T-helper 17 cell (primary cell): Measurements from ENCODE around the gene ATP6V0E2. TPM values are rescaled to one million over a fixed set of nuclear protein-coding genes. Genes with fewer than 3 reads are reported as not detected.

Source experiments
- ATAC-seq: fragments of 150-1000 bp; cut with Tn5 transposase; 2 replicates; pipeline ENCODE4 v1.10.0; 2021; ENCODE audit warnings: mild to moderate bottlenecking, moderate library complexity
- DNase-seq, 3 donors: peaks; one replicate each; pipeline versions ENCODE4 v3.0.0 to v3.0.0-alpha.2; 2020 to 2021
- H3K9me3 ChIP-seq: one replicate; pipeline ENCODE4 v1.7.0; 2013; ENCODE audit warnings: low read length, mild to moderate bottlenecking; ENCODE audit not compliant: control insufficient read depth, poor library complexity, severe bottlenecking
- H3K27ac Mint-ChIP-seq: one replicate; pipeline ENCODE4 v1.8.0; 2022; ENCODE audit warnings: mild to moderate bottlenecking, moderate library complexity, mixed read lengths
- H3K27me3 Mint-ChIP-seq: one replicate; pipeline ENCODE4 v1.8.0; 2022; ENCODE audit warnings: mixed read lengths
- H3K36me3 Mint-ChIP-seq: one replicate; pipeline ENCODE4 v1.8.0; 2022; ENCODE audit warnings: low read depth, mixed read lengths
- H3K4me1 Mint-ChIP-seq: one replicate; pipeline ENCODE4 v1.8.0; 2022; ENCODE audit warnings: mild to moderate bottlenecking, mixed read lengths
- H3K4me3 Mint-ChIP-seq: one replicate; pipeline ENCODE4 v1.8.0; 2022; ENCODE audit warnings: mild to moderate bottlenecking, moderate library complexity, mixed read lengths
- total RNA-seq, 4 donors: library from RNA in 2 of 4; stranded (reverse) in 2 of 4; gene quantifications; one replicate each; pipeline ENCODE4 v1.2.3 and lab custom pipeline; 2022 to 2026

The ATP6V0E2 gene
- total RNA-seq, 2 donors from 2014 or later: 29.4 to 38.5 TPM

DNA sequence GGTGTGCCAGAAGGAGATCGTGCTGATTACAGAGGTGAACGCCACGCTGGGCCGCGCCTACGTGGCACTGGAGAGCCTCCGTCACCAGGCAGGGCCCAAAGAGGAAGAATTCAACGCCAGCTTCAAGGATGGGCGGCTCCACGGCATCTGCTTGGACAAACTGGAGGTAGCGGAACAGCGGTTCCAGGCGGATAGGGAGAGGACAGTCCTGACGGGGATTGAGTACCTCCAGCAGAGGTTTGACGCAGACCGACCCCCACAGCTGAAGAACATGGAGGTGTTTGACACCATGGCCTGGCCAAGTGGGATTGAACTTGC is 12.1 kb upstream of the ATP6V0E2 start:
- no peaks in the 10 kb centered on the region for H3K27me3 Mint-ChIP-seq
- peak overlapping the region; percentile 51 for H3K27ac Mint-ChIP-seq
- peak overlapping the region; percentile 12 for H3K4me3 Mint-ChIP-seq
- no peak for DNase-seq
- no peak for ATAC-seq
- H3K4me1 Mint-ChIP-seq: peaks cover 37% of the 10 kb centered on the region
- H3K9me3 ChIP-seq: no peaks in the 10 kb centered on the region
- H3K36me3 Mint-ChIP-seq: no peaks in the 10 kb centered on the region

DNA sequence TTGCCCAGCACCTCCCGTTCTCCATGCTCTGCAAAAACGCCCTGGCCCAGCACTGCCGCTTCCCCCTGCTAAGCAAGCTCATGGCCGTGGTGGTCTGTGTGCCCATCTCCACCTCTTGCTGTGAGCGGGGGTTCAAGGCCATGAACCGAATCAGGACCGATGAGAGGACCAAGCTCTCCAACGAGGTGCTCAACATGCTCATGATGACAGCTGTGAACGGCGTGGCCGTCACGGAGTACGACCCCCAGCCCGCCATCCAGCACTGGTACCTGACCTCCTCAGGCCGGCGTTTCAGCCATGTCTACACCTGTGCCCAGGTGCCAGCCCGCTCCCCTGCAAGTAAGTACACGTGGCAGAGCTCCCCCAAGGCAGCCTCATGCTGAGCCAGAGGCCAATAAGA is 11.6 kb upstream of the ATP6V0E2 start:
- Mint-ChIP-seq H3K27me3 (no peaks in the 10 kb centered on the region), H3K27ac (peak overlapping the region; percentile 51), H3K36me3 (no peaks in the 10 kb centered on the region), H3K4me3 (no peak overlapping the region), H3K4me1 (peaks cover 37% of the 10 kb centered on the region)
- ATAC-seq (no peak), DNase-seq (no peak)
- H3K9me3 ChIP-seq: no peaks in the 10 kb centered on the region

DNA sequence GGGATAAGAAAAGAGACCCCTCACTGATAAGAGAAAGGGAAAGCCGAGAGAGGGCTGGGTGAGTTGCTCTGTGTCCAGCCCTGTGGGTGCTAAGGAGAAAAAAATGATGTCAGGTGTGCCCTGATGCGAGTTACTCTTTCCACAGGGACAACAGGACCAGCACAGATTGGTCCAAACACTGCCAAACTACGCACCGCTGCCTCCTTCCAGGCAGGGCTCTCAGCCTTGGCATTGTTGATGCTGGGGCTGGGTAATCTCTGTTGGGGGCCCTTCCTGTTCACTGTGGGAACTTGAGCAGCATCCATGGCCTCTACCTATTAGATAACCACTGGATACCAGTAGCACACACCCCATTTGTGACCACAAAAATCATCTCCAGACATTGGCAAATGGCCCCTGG is 10.3 kb upstream of the ATP6V0E2 start:
- no peaks in the 10 kb centered on the region for H3K27me3 Mint-ChIP-seq
- H3K9me3 ChIP-seq: no peaks in the 10 kb centered on the region
- no peaks in the 10 kb centered on the region for H3K36me3 Mint-ChIP-seq
- ATAC-seq (no peak), DNase-seq (no peak)
- H3K4me3 Mint-ChIP-seq: no peak overlapping the region
- H3K27ac Mint-ChIP-seq: peak overlapping the region; percentile 93
- H3K4me1 Mint-ChIP-seq: peaks cover 41% of the 10 kb centered on the region

DNA sequence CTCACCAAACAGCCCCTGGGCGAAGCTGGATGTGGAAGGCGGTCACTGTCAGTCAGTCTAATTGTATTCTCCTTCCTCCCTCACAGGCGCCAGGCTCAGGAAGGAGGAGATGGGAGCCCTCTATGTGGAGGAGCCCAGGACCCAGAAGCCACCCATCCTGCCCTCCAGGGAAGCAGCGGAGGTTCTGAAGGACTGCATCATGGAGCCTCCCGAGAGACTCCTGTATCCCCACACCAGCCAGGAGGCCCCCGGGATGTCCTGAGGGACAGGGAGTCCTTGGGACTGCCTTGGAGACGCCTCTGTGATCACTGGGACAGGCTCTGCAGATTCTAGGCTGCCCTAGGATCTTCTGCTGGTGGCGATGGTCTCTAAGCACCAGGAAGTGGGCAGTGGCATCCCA is 9.7 kb upstream of the ATP6V0E2 start:
- DNase-seq (no peak), ATAC-seq (no peak)
- no peaks in the 10 kb centered on the region for H3K9me3 ChIP-seq
- Mint-ChIP-seq H3K27ac (peak overlapping the region; percentile 93), H3K36me3 (no peaks in the 10 kb centered on the region), H3K4me3 (peak overlapping the region; percentile 52), H3K27me3 (no peaks in the 10 kb centered on the region), H3K4me1 (peaks cover 45% of the 10 kb centered on the region)

DNA sequence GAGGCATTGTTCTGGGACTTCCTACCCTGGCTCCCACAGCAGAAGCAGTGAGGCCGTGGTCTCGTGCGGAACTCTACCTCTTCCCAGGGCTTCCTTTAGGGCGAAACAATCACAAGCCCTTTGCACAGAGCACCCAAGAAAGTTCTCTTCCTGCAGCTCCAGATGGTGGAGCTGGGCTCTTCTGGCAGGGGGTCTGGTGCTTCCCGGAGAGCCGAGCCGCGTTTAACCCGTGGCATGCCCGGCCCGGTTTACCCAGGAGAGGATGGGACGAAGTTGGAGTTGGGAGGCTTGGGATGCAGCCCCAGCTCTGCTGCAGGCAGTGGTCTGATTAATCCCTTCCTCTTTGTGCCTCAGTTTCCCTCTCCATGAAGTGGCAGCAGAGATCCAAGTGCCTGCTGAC is 9.0 kb upstream of the ATP6V0E2 start:
- H3K9me3 ChIP-seq: no peaks in the 10 kb centered on the region
- Mint-ChIP-seq H3K4me3 (peak overlapping the region; percentile 52), H3K4me1 (peaks cover 47% of the 10 kb centered on the region), H3K36me3 (no peaks in the 10 kb centered on the region), H3K27ac (peak overlapping the region; percentile 93), H3K27me3 (no peaks in the 10 kb centered on the region)
- ATAC-seq (no peak), DNase-seq (no peak)

DNA sequence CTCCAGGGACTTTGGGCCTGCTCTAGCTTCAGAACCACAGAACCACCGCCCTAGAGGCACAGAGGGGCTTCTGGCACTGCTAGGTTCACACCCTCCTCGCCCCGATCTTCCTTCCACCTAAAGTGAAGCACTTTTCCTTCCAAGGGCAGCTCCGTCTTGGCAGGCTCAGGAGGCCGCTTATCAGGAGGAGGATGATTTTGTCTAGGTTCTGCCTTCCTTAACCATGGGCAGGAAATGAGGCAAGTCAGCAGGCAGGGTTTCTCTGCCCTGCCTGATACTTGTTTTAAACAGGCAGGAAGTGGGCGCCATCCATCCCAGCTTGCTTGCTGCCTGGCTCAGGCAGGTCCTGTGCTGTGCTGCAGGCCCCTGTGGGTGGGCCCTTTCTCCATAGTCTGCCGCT is 8.3 kb upstream of the ATP6V0E2 start:
- peak; percentile 80 for ATAC-seq
- H3K27ac Mint-ChIP-seq: peak overlapping the region; percentile 93
- H3K9me3 ChIP-seq: no peaks in the 10 kb centered on the region
- peak overlapping the region; percentile 55 for H3K4me3 Mint-ChIP-seq
- no peaks in the 10 kb centered on the region for H3K36me3 Mint-ChIP-seq
- no peaks in the 10 kb centered on the region for H3K27me3 Mint-ChIP-seq
- DNase-seq: peak in 2 of 3 donors; percentile 28 to 43
- H3K4me1 Mint-ChIP-seq: peaks cover 54% of the 10 kb centered on the region

DNA sequence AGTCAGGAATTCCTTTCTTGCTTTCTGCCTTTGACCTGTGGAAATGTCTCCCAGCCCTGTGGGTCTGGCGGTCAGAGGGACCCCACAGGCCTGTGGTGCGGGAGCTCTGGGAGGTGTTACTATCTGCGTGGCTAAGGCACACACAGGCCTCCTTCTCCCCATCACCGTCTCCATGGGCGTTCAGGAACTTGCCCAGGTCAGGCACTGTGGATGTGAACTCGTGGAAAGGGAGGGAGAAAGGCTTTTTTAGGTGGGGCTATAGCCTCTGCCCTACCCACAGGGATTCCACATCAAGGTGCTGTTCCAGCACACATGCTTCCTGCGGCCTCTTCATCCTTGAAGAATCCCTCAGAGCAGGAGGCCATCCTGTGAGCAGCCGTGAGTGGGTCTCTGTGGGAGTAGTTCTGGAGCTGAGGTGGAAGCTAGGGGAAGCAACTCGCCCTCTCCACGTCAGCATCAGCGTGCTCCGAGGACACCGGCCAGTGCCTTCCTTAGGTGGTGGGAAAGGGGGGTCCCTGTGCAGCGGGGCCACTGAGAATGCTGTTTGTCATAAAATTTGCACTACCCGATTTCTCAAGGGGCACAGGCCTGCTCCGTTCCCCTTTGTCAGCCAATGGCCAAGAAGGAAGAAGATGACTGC is 7.5 kb upstream of the ATP6V0E2 start:
- Mint-ChIP-seq H3K27ac (peak overlapping the region; percentile 93), H3K4me3 (peak overlapping the region; percentile 80), H3K4me1 (peaks cover 55% of the 10 kb centered on the region), H3K36me3 (no peaks in the 10 kb centered on the region), H3K27me3 (no peaks in the 10 kb centered on the region)
- DNase-seq (no peak), ATAC-seq (no peak)
- no peaks in the 10 kb centered on the region for H3K9me3 ChIP-seq

DNA sequence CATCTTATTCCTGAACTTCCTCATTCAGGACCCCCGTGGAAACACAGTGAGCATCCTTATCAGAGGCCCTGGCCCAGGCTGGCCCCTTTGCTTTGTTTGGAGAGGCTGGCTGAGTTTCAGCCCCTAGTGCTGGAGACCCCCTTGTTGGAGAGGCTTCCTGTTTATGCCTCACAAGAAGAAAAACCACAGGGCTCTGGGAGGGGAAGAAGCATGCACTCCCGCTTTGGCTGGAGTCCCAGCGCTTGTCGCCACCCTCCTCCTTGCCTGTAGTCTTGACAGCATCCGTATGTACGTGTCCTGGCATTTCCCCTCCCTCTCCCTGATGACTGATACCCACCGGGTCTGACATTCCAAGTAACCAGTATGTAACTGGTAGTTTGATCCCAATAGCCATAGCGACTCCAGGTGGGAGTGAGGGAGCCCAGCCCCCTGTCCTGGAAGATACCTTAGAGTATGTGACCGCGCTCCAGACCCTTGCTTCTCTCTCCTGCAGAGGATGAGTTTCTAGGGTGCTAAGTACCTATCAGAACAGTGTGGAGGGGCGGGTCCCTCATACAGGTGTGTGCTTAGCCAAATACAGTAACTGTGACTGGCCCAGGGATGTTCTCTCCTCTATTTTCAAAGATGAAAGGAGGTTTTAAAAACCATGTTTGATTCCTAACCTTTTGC is 6.9 kb upstream of the ATP6V0E2 start:
- Mint-ChIP-seq H3K4me1 (peaks cover 59% of the 10 kb centered on the region), H3K27ac (peak overlapping the region; percentile 93), H3K36me3 (no peaks in the 10 kb centered on the region), H3K4me3 (peak overlapping the region; percentile 80), H3K27me3 (no peaks in the 10 kb centered on the region)
- H3K9me3 ChIP-seq: no peaks in the 10 kb centered on the region
- DNase-seq: no peak
- ATAC-seq: no peak

DNA sequence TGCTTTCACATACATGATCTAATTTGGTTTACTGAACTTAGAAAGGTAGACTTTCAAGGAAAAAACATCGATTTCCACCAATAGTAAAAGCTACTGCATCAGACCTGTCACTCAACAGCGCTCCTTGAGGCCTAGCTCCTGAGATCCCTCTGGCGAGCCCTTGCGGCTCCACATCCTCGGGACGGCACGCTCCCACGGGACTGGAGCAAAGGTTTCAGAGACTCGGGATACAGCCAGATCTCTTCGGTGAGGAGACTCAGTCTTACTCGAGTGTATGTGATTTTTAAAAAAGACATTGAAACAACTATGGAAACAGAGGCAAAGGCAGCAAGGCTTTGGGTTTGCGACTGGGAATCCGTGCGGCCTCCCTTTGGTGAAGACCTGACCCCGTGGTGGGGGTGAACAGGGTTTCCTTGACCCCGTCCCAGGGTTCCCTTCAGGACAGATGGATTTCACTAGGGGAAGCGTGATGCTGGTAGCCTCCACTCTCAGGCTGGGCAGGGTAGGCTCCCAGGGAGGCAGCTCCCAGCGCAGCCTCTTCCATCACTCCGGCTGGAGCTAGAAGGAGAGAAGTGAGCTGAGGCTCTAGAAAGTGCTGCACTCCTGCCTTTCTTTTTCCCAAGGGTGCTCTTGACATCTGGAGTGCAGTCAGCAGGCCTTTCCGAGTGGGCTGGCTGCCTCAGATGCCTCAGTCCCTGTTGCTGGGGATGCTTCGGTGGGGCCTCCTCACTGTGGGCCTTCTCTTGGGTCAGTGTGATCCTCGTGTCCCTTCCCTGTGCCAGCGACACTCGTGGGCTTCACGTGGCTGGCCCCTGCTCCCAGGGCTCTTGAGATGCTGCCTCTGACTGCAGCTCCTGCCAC is 5.8 kb upstream of the ATP6V0E2 start:
- no peak for DNase-seq
- no peaks in the 10 kb centered on the region for H3K27me3 Mint-ChIP-seq
- peak overlapping the region; percentile 80 for H3K4me3 Mint-ChIP-seq
- peak overlapping the region; percentile 93 for H3K27ac Mint-ChIP-seq
- ATAC-seq: no peak
- H3K36me3 Mint-ChIP-seq: no peaks in the 10 kb centered on the region
- peaks cover 64% of the 10 kb centered on the region for H3K4me1 Mint-ChIP-seq
- H3K9me3 ChIP-seq: no peaks in the 10 kb centered on the region

DNA sequence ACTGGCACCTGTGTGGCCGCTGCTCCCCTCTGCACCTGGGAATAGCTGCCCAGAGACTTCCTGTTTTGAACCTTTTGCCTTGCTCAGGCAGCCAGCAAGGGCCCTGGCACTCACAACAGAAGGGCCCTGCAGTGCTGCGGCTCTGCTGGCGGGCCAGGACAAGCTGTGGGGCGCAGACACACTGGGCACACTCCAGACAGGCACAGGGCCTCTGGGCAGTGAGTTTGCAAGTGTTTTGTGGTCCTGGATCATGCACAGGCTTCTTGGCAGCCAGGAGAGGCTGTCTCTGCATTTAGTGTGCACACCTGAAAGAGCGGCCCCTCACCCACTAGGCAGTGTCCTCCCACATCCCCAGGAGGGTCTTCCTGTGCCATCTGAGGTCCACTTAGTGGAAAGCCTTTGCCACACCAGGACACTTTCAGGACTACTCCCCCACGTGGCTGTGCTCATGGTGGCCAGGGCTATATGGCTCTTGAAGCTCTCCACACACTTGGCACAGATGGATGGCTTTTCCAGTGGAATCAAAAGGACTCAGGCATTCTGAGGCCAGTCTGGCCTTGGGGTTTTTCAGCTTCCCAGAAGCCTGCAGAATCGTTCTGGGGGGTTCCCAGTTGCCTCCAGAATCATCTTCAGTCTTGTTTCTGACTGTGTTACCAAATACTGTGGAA is 5.0 kb upstream of the ATP6V0E2 start:
- Mint-ChIP-seq H3K4me1 (peaks cover 64% of the 10 kb centered on the region), H3K27me3 (no peaks in the 10 kb centered on the region), H3K4me3 (peak overlapping the region; percentile 78), H3K27ac (peak overlapping the region; percentile 93), H3K36me3 (no peaks in the 10 kb centered on the region)
- H3K9me3 ChIP-seq: no peaks in the 10 kb centered on the region
- DNase-seq (no peak), ATAC-seq (no peak)

DNA sequence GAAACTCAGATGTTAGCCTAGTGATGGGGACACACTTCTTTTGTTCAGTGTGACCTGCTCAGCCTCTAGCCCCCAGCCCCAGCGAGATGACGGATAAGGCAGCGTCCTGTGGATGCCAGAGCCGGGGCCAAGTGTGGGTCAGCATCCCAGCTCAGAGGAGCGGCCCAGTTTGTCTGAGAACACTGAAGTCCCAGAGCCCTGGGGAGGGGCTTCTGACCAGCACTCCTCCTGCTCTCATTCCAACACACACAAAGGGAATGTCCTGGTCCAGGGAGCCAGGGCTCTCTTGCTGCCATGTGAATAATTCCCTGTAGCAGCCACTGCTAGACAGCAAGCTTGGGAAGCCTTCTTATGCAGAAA is 4.5 kb upstream of the ATP6V0E2 start:
- peaks cover 61% of the 10 kb centered on the region for H3K4me1 Mint-ChIP-seq
- DNase-seq: no peak
- H3K36me3 Mint-ChIP-seq: no peaks in the 10 kb centered on the region
- ATAC-seq: no peak
- peak overlapping the region; percentile 93 for H3K27ac Mint-ChIP-seq
- H3K9me3 ChIP-seq: no peaks in the 10 kb centered on the region
- peak overlapping the region; percentile 81 for H3K4me3 Mint-ChIP-seq
- H3K27me3 Mint-ChIP-seq: no peaks in the 10 kb centered on the region

DNA sequence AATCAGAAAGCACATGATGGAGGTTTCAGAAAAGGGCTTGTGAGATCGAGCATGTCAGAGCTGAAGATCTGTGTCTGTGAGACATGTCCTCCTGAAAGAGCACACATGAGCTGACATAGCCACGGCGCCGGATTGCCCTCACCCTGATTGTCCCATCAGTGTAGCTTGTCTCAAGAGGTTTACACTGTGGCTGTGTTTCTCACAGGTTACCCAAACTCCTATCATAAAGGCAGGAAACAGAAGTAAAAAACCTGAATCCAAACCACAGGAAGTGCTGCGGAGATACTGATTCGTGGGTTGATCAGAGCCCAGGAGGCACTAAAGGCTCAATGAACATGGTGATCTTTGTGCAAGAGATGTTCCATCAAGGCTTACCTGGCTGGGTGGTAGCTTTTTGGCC is 3.9 kb upstream of the ATP6V0E2 start:
- DNase-seq: no peak
- no peaks in the 10 kb centered on the region for H3K9me3 ChIP-seq
- Mint-ChIP-seq H3K4me1 (peaks cover 64% of the 10 kb centered on the region), H3K27me3 (no peaks in the 10 kb centered on the region), H3K36me3 (no peaks in the 10 kb centered on the region), H3K4me3 (peak overlapping the region; percentile 81), H3K27ac (peak overlapping the region; percentile 93)
- ATAC-seq: peak; percentile 67

DNA sequence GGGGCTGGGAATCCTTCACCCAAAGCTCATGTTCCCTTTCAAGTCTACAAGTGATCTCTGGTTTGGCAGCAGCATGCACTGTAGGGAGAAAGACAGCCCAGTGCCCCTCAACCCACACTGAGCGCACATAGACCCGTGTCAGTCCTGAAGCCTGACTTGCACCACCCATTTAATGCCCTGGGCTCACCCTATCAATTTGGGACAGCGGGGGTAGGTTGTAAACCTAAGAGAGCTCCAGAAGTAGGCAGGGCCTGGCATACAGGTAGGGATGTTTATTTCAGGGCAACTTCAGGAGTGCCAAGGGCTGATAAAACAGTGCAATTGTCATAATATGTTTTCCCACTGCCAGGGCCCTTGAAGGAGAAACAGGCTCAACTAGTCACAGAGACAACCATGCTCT is 3.5 kb upstream of the ATP6V0E2 start:
- ATAC-seq (peak; percentile 6), DNase-seq (no peak)
- no peaks in the 10 kb centered on the region for H3K27me3 Mint-ChIP-seq
- no peaks in the 10 kb centered on the region for H3K36me3 Mint-ChIP-seq
- H3K4me3 Mint-ChIP-seq: peak overlapping the region; percentile 81
- H3K9me3 ChIP-seq: no peaks in the 10 kb centered on the region
- peak overlapping the region; percentile 93 for H3K27ac Mint-ChIP-seq
- H3K4me1 Mint-ChIP-seq: peaks cover 65% of the 10 kb centered on the region
